HG03460 (cell line): ENCODE data around the gene WDR59.
A peak's percentile ranks its signal among the peaks of the same experiment; 100 is the strongest.
"Not testable (repeated sequence)": the region's sequence is repeated elsewhere in the genome, so short reads cannot be mapped to it uniquely, and the experiment has no call there.

Source experiments
- ATAC-seq: cut with Tn5 transposase; IDR thresholded peaks from one replicate; pipeline ENCODE4 v1.9.1; 2021; ENCODE audit not compliant: unreplicated experiment

WDR59 gene

GRCh38 chr16:75012380-75013081 lies 27.6 kb upstream of the WDR59 start:
- ATAC-seq = peak; percentile 22

GRCh38 chr16:75011634-75012307 lies 26.8 kb upstream of the WDR59 start:
- peak; percentile 53 for ATAC-seq

GRCh38 chr16:75010427-75010826 lies 25.5 kb upstream of the WDR59 start:
- no peak for ATAC-seq

- ATAC-seq = no peak
Observed at GRCh38 chr16:75007443-75007842, 22.5 kb upstream of the WDR59 start.

GRCh38 chr16:75005697-75006096 lies 20.8 kb upstream of the WDR59 start:
- ATAC-seq = no peak

GRCh38 chr16:75004460-75004859 lies 19.5 kb upstream of the WDR59 start:
- no peak for ATAC-seq

GRCh38 chr16:75003931-75004330 lies 19.0 kb upstream of the WDR59 start:
- ATAC-seq = no peak

GRCh38 chr16:75002474-75002873 lies 17.6 kb upstream of the WDR59 start:
- ATAC-seq = no peak

GRCh38 chr16:75000481-75001081 lies 15.7 kb upstream of the WDR59 start:
- no peak for ATAC-seq

GRCh38 chr16:74999609-75000480 lies 14.9 kb upstream of the WDR59 start:
- peak; percentile 41 for ATAC-seq

GRCh38 chr16:74999219-74999608 lies 14.3 kb upstream of the WDR59 start:
- peak; percentile 30 for ATAC-seq

GRCh38 chr16:74998481-74999218 lies 13.7 kb upstream of the WDR59 start, which contains the start of gene ZNRF1:
TSS of gene ZNRF1 (plus strand) at chr16:74999024. CDS start at chr16:74999672, 648 bp downstream.
- ATAC-seq = peak; percentile 57

- no peak for ATAC-seq
Observed at GRCh38 chr16:74997042-74997491, 12.1 kb upstream of the WDR59 start.

- ATAC-seq = no peak
Observed at GRCh38 chr16:74995986-74996385, 11.1 kb upstream of the WDR59 start.

- no peak for ATAC-seq
Observed at GRCh38 chr16:74991593-74992403, 6.9 kb upstream of the WDR59 start.

GRCh38 chr16:74991268-74991592 lies 6.3 kb upstream of the WDR59 start:
- no peak for ATAC-seq

- ATAC-seq = no peak
Observed at GRCh38 chr16:74990832-74991231, 5.9 kb upstream of the WDR59 start.

GRCh38 chr16:74989864-74990263 lies 4.9 kb upstream of the WDR59 start:
- ATAC-seq = not testable (repeated sequence)

GRCh38 chr16:74987027-74987681 lies 2.2 kb upstream of the WDR59 start:
- ATAC-seq = no peak
